Endodermal cell (in vitro differentiated cells): ENCODE measurements around the gene GNB1L. TPM values are rescaled to one million over a fixed set of nuclear protein-coding genes. Genes with fewer than 3 reads are reported as not detected.

ENCODE experiments used
- DNase-seq: peaks from one replicate; pipeline ENCODE4 v3.0.0-alpha.2; 2017
- H3K27ac ChIP-seq: 2 replicates; pipeline ENCODE4 v1.5.1; 2013; ENCODE audit warnings: mild to moderate bottlenecking, low read depth, low read length, moderate library complexity
- H3K27me3 ChIP-seq: 2 replicates; pipeline ENCODE4 v1.6.1; 2013; ENCODE audit warnings: mild to moderate bottlenecking, low read length, moderate library complexity; ENCODE audit not compliant: insufficient read depth, control insufficient read depth, poor library complexity, severe bottlenecking
- H3K36me3 ChIP-seq: 2 replicates; pipeline ENCODE4 v1.7.0; 2013; ENCODE audit warnings: mild to moderate bottlenecking, low read length, moderate library complexity; ENCODE audit not compliant: control insufficient read depth, insufficient read depth
- H3K4me1 ChIP-seq: one replicate; pipeline ENCODE4 v1.7.0; 2013; ENCODE audit warnings: low read length; ENCODE audit not compliant: control insufficient read depth, insufficient read depth
- H3K4me3 ChIP-seq: 2 replicates; pipeline ENCODE4 v1.5.1; 2013; ENCODE audit warnings: mild to moderate bottlenecking, low read length, moderate library complexity
- H3K9ac ChIP-seq: 2 replicates; pipeline ENCODE4 v1.6.1; 2013; ENCODE audit warnings: mild to moderate bottlenecking, low read length, moderate library complexity; ENCODE audit not compliant: poor library complexity, severe bottlenecking; ENCODE audit errors: extremely low read depth
- H3K9me3 ChIP-seq: 2 replicates; pipeline ENCODE4 v1.6.1; 2013; ENCODE audit warnings: mild to moderate bottlenecking, low read length, moderate library complexity; ENCODE audit not compliant: control insufficient read depth
- H3K27ac Mint-ChIP-seq: 2 replicates; pipeline ENCODE4 v1.8.0; 2020; ENCODE audit warnings: mixed read lengths
- H3K27me3 Mint-ChIP-seq: 2 replicates; pipeline ENCODE4 v1.8.0; 2021; ENCODE audit warnings: mild to moderate bottlenecking, mixed read lengths; ENCODE audit not compliant: insufficient read depth
- H3K36me3 Mint-ChIP-seq: 2 replicates; pipeline ENCODE4 v1.8.0; 2020; ENCODE audit warnings: low read depth, mixed read lengths
- H3K4me1 Mint-ChIP-seq: 2 replicates; pipeline ENCODE4 v1.8.0; 2020; ENCODE audit warnings: mixed read lengths
- H3K4me3 Mint-ChIP-seq: 2 replicates; pipeline ENCODE4 v1.8.0; 2020; ENCODE audit warnings: mild to moderate bottlenecking, moderate library complexity, mixed read lengths
- H3K9me3 Mint-ChIP-seq: 2 replicates; pipeline ENCODE4 v1.8.0; 2020; ENCODE audit warnings: mild to moderate bottlenecking, mixed read lengths
- WGBS, 2 experiments: methylation state at CpG; one replicate each; pipeline versions ENCODE4 v1.1.5 to v1.1.7; 2013; ENCODE audit warnings: missing lambda C conversion rate in 2 of 2, mixed read lengths in 1 of 2; ENCODE audit not compliant: insufficient coverage in 1 of 2, insufficient read length in 1 of 2; 5-methylcytosine and 5-hydroxymethylcytosine counted together
- total RNA-seq, 2 donors: library from RNA; stranded (reverse); fragmentation: NEBNext Ultra II Directional in 1 of 2; extraction: Animal tissue kit (Norgen Biotek cat#: 25700) in 1 of 2; gene quantifications; 2 replicates in 1 of 2; 3 replicates in 1 of 2; pipeline ENCODE4 v1.2.1, GENCODE V29; 2021
- TF ChIP-seq, protein P1 (sequence below): fragments of 200-600 bp; sonication (generic); conservative IDR thresholded peaks from 2 replicates; pipeline ENCODE4 v1.5.0; 2021; ENCODE audit warnings: antibody characterized with exemption, mild to moderate bottlenecking

The GNB1L gene
- total RNA-seq, 2 donors from 2014 or later: 9.5 to 12.2 TPM

- Histone ChIP-seq H3K36me3 (no peaks in the 10 kb centered on the region), H3K9ac (no peak overlapping the region), H3K9me3 (no peaks in the 10 kb centered on the region), H3K4me1 (peaks cover 19% of the 10 kb centered on the region), H3K27me3 (peaks cover 38% of the 10 kb centered on the region), H3K4me3 (no peak overlapping the region), H3K27ac (no peak overlapping the region)
- 88 to 95% methylated on average over 7 to 9 of the region's 9 CpGs for WGBS, 2 experiments
- TF ChIP-seq, protein P1, sequence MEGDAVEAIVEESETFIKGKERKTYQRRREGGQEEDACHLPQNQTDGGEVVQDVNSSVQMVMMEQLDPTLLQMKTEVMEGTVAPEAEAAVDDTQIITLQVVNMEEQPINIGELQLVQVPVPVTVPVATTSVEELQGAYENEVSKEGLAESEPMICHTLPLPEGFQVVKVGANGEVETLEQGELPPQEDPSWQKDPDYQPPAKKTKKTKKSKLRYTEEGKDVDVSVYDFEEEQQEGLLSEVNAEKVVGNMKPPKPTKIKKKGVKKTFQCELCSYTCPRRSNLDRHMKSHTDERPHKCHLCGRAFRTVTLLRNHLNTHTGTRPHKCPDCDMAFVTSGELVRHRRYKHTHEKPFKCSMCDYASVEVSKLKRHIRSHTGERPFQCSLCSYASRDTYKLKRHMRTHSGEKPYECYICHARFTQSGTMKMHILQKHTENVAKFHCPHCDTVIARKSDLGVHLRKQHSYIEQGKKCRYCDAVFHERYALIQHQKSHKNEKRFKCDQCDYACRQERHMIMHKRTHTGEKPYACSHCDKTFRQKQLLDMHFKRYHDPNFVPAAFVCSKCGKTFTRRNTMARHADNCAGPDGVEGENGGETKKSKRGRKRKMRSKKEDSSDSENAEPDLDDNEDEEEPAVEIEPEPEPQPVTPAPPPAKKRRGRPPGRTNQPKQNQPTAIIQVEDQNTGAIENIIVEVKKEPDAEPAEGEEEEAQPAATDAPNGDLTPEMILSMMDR: no peak
- peaks cover 39% of the 10 kb centered on the region for H3K27me3 Mint-ChIP-seq
- H3K27ac Mint-ChIP-seq: no peak overlapping the region
- H3K4me3 Mint-ChIP-seq: no peak overlapping the region
- no peak for DNase-seq
- H3K4me1 Mint-ChIP-seq: peaks cover 16% of the 10 kb centered on the region
- no peaks in the 10 kb centered on the region for H3K36me3 Mint-ChIP-seq
- no peaks in the 10 kb centered on the region for H3K9me3 Mint-ChIP-seq
Measured at GRCh38 chr22:19889951-19890350, 35.3 kb upstream of the GNB1L start.

DNA sequence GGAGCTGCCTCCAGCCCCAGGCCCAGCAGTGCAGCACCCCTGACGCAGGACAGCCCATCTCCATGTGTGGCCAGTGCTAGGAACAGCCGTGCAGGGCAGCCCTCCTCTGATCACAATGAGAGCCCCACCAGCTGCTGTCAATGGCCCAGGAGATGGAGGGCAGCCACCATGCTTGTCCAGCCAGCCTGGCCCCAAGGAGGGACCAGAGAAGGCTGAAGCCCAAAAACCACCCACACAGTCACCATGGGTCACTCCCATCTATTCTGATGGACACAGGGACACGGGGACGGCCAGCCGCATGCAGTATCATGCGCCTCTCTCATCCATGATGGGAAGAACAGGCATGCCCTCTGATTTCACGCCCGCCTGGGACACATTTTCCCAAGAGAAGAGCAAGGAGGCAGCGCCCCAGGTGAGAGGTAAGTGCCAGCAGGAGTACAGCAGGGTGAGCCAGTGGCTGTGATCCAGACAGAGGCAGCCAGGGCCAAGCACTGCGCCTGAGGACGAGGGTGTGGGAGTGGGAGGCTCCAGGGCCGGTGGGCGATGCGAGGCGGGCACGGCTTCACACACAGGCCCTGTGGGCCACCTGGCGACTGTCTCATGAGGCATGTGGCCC lies 33.6 kb upstream of the GNB1L start:
- H3K36me3 Mint-ChIP-seq: no peaks in the 10 kb centered on the region
- peaks cover 16% of the 10 kb centered on the region for H3K4me1 Mint-ChIP-seq
- H3K27ac ChIP-seq: no peak overlapping the region
- peaks cover 28% of the 10 kb centered on the region for H3K27me3 Mint-ChIP-seq
- no peaks in the 10 kb centered on the region for H3K9me3 Mint-ChIP-seq
- WGBS, 2 experiments: 91 to 96% methylated on average over 14 to 17 of the region's 17 CpGs
- H3K9ac ChIP-seq: no peak overlapping the region
- H3K4me1 ChIP-seq: peaks cover 19% of the 10 kb centered on the region
- no peak overlapping the region for H3K4me3 Mint-ChIP-seq
- DNase-seq: no peak
- H3K4me3 ChIP-seq: no peak overlapping the region
- TF ChIP-seq, protein P1: no peak
- H3K36me3 ChIP-seq: no peaks in the 10 kb centered on the region
- H3K9me3 ChIP-seq: no peaks in the 10 kb centered on the region
- H3K27ac Mint-ChIP-seq: no peak overlapping the region
- H3K27me3 ChIP-seq: peaks cover 26% of the 10 kb centered on the region

GRCh38 chr22:19887256-19887985 lies 32.7 kb upstream of the GNB1L start:
- Histone ChIP-seq H3K36me3 (no peaks in the 10 kb centered on the region), H3K4me1 (peaks cover 18% of the 10 kb centered on the region), H3K9ac (no peak overlapping the region), H3K27me3 (peaks cover 18% of the 10 kb centered on the region), H3K27ac (no peak overlapping the region), H3K9me3 (no peaks in the 10 kb centered on the region), H3K4me3 (no peak overlapping the region)
- 94 to 96% methylated on average over 13 to 16 of the region's 16 CpGs for WGBS, 2 experiments
- Mint-ChIP-seq H3K27me3 (peaks cover 21% of the 10 kb centered on the region), H3K4me1 (peaks cover 16% of the 10 kb centered on the region), H3K27ac (no peak overlapping the region), H3K36me3 (no peaks in the 10 kb centered on the region), H3K4me3 (no peak overlapping the region), H3K9me3 (no peaks in the 10 kb centered on the region)
- DNase-seq: peak; percentile 35
- TF ChIP-seq, protein P1: no peak
